ENCODE results near the gene LHX3.
A peak's percentile ranks its signal among the peaks of the same experiment; 100 is the strongest.

DNA sequence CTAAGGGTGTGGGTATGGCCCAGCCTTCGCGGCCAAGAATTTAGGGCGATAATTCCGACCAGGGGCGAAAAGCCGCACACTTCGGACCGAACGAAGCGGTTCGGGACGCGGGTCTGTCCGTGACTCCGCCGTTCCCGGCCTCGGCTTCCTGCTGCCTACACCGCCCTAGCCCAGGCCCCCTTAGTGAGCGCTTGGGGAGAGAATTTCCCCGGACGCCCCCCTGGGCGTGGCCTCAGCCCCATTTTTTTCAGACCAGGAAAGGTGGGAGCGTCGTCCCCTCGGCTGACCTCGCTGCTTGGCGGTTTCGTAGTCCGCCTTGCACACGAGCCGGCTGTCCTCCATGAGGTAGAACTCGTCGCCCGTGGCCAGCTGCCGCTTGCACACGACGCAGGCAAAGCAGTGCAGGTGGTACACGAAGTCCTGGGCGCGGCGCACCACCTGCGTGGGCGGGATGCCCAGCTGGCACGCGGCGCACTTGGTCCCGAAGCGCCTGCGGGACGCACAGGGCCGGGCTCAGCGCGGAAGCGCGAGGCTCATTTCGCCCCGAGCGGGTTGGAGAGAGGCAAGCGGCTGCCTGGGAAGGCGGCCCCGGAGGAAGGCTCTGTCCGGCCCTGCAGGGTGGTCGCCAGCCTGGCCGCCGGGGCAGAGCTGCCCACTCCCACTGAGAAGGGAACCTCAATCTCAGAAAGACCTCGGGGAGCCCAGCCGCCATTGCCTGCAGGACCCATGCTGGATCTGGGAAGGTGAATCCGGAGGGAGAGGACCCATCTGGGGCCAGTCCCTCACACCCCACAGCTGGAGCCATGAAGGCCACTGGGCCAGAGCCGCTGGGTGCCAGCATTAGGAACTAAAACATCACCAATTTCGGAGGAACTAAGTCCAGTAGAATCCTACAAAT, 5.3 kb downstream of the LHX3 start:
- no peak for TF ChIP-seq CTCF (conservative IDR thresholded peaks at IDR 0.05 in 1 of 2, IDR thresholded peaks at IDR 0.05 in 1 of 2; ENCODE audit: low read depth in 1 of 2, low read length in 2 of 2)
- peak; percentile 99 for TF ChIP-seq EZH2 (IDR thresholded peaks at IDR 0.05; ENCODE audit: low read length, missing control alignments)
